Dermis blood vessel endothelial cell (primary cell): ENCODE data around the gene PRSS33. TPM values are rescaled to one million over a fixed set of nuclear protein-coding genes. Genes with fewer than 3 reads are reported as not detected.

Experiments
- DNase-seq: peaks from one replicate; pipeline ENCODE4 v3.0.0; 2010
- total RNA-seq: library from RNA; depleted of rRNA; stranded (reverse); fragments of >200 nt; gene quantifications from 2 replicates; pipeline ENCODE4 v1.2.3, GENCODE V29; 2014

PRSS33 gene
- total RNA-seq, 1 donor from 2014 or later: not detected

DNA sequence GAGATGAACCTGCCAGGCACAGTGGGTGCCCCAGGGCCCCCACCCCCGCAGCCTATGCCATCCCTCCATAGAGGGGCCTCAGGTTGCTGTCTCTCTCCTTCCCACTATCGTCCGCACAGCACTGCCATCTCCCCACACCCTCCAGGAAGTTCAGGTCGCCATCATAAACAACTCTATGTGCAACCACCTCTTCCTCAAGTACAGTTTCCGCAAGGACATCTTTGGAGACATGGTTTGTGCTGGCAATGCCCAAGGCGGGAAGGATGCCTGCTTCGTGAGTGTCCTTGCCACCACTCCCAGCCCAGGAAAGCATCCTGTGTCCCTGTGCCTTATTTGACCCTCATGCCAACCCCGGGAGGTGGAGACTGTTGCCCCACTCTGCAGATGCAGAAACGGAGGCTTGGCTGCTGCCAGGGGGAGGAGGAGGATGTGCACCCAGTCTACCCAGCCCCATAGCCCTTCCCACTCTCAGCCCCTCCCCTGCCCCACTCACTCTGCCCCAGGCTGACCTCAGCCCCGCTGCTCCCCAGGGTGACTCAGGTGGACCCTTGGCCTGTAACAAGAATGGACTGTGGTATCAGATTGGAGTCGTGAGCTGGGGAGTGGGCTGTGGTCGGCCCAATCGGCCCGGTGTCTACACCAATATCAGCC lies 33.6 kb upstream of the PRSS33 start:
- no peak for DNase-seq

DNA sequence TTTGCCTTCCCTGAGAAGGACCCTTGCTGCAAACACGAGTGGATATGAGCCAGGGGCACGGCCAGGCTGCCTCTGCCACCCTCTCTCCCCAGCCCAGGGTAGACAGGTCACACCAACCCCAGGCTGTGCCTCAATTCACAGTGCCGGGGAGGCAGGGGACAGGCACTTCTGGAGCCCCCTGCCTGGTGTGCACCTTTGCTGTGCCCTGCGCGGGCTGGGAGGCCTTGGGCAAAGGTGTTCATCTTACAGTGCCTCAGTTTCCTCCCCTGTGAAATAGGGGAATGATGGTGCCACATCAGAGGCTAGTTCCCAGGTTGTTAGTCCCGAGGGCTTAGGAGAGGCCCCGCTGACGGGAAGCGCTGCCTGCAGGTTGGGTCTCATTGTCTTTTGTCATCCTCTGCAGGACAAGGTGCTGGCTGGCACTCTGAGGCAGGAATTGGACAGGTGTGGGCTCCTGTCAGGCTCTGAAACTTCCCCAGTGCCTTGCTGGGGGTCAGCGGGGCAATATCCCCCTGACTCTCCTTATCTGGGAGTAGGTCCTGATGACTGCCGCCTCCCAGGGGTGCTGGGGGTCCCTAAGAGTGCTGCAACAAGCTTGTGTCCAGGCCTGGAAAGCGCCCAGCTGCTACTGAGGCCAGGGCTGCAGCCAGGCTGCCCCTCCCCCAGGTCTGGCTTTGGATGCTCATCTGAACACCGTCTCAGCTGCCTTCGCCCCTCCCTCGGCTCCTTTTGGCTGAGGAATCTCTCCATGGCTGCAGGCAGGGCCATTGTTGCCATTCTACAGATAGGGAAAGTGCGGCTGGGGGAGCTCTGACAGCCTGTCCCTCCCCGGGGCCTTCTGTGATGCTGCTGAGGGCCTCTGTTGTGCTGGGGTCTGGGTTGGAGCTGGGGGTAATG lies 32.8 kb upstream of the PRSS33 start:
- no peak for DNase-seq

DNA sequence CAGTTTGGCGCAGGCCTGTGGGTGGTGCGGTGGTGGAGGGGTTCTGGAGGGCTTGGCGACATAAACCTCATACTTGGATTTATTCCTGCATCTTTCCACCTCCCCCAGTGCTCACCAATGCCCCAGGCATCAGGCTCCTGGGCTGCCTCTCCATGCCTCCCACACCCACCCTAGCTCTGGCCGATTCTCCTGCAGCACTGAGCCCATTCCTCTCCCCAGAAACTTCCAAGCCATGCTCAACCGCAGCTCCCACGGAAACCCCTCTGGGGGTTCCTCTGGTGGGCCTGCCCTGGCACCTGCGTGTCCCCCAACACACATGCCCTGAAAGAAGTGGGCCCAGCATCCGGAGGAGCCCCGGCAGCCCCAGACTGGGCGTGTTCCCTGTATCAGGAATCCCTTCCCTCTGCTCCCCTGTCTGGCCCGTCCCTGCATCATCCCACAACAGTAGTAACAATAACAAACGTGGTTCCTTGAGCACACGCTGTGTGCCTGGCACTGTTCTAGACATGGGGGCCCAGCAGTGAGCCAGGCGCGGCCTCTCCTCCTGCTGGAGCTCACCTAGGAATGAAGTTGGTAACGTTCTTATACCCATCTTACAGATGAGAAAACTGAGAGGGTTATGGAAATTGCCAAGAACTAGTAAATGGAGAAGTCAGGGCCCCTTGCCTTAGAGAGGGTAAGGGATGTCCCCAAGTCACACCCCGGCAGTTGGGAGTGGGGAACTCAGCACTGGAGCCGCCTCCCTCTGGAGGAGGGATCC lies 32.0 kb upstream of the PRSS33 start:
- no peak for DNase-seq

DNA sequence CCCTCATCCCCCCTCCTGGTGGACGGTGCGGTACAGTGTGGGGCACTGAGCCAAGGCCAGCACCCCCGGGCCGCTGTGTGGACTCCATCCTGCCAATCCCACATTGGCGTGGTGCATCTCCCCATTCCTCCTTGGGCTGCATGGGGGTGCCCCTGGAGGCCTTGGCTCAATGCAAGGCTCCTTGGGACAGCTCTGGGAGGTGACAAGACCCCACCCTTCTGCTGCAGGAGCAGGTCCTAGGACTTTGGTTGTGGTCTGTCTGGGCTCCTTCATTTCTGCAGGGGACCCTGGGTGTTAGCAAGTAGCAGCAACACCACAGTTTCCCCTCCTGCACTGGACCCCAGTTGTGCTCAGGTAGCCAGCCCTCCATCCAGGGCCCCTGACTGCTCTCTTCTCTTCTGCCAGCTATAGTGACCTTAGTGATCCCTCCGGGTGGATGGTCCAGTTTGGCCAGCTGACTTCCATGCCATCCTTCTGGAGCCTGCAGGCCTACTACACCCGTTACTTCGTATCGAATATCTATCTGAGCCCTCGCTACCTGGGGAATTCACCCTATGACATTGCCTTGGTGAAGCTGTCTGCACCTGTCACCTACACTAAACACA lies 31.0 kb upstream of the PRSS33 start:
- DNase-seq: no peak

DNA sequence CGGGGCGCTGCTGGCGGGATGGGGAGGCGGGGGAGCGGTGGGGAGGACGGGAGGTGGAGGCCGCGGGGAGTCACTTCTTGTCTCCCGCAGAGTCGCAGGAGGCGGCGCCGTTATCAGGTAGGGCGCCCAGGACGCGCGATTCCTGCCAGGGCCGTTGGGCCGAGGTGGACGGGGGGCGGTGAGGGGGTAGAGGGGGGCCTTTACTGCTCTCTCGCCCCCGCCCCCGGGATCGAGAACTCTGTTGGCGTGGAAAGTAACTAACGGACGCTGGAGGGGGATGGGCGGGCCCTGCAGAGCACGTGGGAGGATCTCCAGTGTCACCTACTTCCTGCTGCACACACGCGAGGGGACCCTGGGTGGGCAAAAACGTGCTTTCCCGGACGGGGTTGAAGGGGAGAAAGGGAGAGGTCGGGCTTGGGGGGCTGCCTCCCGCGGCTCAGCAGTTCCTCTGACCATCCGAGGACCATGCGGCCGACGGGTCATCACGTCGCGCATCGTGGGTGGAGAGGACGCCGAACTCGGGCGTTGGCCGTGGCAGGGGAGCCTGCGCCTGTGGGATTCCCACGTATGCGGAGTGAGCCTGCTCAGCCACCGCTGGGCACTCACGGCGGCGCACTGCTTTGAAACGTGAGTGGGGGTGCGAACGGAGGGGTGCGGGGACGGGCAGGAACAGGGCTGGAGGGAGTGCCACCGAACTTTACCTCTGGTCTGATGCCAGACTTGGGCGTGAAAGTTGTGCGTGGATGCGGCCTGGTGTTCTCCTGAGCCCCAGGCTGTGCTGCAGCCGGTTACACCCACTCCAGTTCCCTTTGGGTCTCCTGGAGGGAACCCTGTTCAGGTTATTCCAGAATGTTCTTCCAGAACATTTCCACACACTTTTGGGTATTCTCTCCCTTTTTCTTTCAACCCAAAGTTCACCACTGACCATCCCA lies 30.2 kb upstream of the PRSS33 start:
- DNase-seq: no peak

DNA sequence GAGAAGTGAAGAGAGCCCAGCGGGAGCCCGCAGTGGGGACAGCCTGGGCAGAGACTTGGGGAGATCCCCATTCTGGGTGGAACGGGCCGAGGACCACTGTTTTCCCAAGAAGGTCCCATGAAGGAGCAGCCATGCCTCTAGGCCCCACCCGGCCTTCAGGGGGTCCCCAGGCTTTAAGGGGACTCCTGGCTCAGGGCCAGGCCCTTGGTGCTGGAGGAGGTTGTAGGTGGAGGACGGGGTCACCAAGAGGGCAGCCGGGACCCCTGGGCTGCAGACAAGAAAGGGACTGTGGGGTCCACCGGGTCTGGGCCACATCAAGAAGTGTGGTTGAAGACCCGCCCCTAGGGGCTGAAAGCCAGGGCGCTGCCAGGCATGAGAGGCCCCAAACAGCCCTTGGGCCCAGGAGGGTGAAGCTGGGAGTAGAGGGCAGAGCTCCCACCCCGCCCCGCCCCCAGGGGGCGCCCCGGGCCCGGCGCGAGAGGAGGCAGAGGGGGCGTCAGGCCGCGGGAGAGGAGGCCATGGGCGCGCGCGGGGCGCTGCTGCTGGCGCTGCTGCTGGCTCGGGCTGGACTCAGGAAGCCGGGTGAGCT lies 29.5 kb upstream of the PRSS33 start, which contains the start of gene PRSS21:
PRSS21 (plus strand) TSS at position 487 of the 589 bp plus-strand sequence; CDS start at position 519, 32 bp downstream.
- DNase-seq: no peak

DNA sequence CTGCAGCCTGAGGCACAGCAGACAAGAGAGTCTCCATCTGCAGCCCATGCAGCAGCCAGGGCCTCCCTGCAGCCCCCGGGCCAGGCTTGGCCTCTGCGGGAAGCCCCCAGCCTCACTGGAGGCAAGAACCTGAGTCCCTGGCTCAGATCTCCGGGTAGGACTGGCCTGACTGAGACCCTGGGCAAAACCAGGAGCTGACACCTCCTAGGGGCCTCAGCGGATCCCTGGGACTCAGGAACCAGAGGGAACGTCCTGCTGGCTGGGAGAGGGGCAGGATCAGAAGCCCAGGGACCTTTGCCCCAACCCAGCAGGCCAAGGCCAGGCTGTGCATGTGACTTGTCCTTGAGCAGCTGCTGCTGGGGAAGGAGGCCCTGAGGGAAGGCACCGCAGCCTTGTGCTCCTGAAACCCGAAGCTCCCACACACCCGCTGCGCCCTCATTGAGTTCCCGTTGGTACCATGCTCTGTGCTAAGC lies 28.0 kb upstream of the PRSS33 start:
- DNase-seq: no peak

DNA sequence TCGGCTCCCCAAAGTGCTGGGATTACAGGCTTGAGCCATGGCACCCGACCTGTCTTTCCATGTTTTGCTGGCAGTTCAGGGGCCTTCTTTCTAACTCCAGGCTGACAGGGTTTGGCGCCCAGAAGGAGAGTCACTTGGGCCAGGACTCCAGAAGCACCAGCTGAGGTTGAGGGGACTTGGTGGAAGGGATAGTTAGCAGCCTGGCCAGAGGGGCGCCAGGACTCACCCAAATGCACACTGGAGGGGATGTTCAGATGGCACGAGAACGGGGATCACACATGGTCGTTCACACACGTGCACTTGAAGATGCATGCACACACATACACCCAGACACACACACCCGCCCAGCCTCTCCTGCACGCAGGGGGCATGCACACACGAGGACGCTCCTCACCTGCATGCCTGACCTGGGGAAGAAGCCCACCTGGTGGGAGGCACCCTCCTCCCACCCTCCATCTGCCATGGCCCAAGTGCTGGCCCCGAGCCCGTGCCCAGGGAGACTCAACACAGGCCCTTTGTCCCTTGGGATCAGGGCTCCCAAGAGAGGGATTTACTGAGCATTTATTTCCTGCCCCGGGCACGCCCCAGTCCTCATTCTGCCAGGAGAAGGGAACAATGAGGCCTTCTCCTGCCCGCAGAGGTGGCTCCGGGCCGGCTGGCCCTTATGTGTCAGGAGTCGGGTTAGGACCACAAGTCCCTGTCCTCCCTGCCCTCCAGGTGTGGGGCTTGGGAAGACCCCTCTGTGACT lies 27.4 kb upstream of the PRSS33 start:
- DNase-seq: no peak

DNA sequence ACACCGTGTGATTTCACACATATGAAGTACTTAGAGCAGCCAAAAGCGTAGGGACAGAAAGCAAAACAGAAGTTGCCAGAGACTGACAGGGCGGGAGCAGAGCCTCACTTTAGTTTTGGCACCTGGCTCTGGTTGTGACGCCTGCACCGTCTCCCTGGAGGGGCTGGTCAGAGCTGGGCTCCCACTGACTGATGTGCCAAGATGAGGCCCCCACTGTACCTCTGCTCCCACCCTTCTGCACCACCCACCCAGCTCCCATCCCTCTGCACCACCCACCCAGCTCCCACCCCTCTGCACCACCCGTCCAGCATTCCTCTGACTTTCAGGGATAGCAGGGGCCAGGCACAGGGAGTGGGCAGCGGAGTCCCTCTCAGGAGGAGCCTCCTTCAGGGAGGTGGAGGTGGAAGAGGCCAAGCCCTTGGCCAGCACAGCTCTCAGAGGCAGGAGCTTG lies 26.4 kb upstream of the PRSS33 start:
- no peak for DNase-seq

DNA sequence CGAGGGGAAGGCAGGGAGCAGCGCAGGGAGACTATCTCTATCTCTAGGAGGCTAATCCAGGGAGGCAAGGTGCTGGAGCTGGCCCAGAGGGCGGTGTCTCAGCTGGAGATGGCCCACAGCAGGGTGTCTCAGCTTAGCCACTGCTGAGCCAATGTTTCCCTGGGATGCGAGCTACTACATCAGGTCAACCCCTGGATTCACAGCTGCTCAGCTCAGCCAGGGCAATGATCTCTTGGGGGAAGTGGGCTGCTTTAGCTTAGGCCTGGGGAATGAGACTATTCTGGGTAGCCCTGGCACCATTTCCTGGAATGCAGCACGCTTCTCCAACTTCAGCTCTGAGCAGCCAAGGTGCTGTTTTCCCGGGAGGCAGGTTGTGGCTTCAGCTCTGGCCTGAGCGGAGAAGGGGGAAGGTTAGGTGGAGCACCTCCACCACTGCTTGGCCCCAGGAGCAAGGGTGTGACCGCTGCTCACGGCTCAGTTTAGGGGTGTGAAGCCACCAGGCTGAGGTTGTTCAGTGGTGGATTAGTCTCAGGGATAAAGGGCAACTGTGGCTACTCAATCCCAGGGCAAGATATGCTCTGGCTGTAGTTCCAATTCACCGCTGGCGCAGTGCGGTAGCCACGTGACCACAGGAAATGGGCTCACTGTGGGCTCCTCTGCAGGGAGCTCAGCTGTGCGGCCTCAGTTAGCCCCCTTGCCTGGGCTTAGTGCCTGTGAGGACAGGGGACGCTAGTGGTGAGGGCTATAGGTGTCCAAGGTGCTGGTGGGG lies 24.5 kb upstream of the PRSS33 start:
- no peak for DNase-seq

DNA sequence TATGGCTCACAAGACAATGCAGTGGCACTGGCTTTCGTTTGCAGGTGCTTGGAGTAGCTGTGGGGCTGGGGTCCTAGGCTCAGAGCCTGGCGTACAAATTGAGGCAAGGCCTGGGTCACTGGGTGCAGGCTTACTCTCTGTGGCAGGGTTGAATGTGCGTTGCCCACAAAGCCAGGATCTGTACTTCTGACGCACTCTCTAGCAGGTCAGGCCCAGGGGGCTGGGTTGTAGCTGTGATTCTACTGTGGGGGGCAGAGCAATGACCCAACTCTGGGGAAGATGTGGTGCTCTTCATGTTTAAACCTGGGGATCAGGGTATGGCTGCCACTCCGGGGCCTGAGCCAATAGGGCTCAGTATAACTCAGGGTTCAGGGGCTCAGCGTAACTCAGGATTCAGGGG lies 23.3 kb upstream of the PRSS33 start:
- DNase-seq: no peak

DNA sequence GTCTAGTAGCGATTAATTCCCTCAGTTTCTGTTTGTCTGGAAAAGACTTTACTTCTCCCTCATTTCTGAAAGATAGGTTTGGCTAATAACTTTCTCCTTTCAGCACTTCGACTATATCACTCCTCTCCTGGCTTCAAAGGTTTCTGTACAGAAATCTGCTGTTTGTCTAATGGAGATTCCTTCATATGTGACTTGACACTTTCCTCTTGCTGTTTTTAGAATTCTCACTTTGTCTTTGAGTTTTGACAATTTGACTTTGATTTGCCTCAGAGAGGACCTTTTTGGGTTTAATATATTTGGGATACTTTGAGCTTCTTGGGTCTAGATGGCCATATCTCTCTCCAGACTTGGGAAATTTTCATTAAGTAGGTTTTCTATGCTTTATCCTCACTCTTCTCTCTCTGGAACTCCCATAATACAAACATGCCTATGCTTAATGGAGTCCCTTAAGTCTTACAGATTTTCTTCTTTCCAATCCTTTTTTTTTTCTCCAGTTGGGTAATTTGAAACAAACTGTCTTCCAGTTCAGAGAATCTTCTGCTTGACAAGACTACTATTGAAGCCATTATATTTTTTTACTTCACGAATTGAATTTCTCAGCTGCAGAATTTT lies 21.9 kb upstream of the PRSS33 start:
- no peak for DNase-seq

DNA sequence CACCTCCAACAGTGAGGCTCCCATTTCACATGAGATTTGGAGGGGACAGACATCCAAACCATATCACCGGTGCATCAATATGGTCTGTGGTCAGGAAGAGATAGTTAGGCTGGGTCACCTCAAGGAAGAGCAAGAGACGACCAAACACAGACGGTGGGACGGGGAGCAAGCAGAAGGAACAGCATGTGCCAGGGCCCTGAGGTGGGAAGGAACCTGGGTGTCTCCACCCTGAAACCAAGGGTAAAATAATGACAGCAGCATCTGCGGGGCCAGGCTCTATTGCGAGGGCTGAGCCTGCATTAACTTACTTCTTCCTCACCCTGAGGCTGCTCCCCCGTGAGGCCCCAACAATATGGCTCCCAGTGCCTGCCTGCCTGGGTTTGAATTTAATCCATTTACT lies 20.8 kb upstream of the PRSS33 start:
- DNase-seq: no peak

DNA sequence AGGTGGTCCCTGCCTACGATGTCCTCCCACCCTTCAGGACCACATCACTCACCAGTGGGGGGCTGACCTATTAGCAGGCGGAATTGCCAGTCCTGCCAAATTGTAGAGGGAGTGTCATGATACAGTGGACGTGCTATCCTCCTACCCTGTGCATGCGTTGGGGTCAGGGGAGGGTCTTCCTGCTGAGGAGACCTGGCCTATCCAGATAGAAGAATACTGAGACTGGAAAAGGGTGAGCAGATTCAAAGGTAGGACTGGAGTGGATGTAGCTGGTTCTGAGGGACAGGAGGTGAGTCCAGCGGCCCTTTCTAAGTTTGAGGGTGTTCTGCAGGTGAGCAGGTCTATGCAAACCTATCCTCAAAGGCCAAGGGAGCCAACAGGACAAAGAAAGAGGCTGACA lies 18.9 kb upstream of the PRSS33 start:
- DNase-seq: no peak

DNA sequence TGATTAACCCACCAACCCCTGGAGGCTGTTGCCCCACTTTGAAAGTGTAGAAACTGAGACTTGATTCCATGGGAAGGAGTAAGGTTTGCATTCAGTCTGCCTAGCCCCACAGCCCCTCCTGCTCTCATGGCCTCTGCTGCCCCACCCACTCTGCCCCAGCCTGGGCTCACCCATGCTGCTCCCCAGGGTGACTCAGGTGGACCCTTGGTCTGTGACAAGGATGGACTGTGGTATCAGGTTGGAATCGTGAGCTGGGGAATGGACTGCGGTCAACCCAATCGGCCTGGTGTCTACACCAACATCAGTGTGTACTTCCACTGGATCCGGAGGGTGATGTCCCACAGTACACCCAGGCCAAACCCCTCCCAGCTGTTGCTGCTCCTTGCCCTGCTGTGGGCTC lies 17.4 kb upstream of the PRSS33 start:
- DNase-seq: no peak

DNA sequence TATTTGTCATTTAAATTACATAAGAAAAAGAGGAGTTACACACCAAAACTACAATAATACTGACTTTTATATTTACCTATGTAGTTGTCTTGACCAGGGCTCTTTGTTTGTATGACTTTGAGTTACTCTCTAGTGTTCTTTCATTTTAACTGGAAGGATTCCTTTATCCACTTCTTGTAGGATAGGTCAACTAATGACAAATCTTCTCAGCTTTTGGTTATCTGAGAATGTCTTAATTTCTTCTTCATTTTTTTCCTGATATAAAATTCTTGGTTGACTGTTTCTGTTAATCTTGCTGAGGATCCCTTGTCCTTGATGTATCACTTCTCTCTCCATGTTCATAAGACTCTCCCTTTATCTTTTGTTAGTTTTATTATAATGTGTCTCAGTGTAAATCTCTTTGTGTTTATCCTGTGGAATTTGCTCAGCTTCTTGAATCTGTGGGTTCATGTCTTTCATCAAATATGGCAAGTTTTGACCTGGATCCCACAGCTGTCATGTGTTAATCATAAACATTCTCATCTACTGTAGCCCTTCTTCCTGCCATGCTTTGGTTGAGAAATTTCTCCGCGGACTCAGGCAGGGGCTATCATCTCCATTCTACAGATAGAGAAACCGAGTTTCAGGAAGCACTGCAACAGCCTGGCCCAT lies 16.3 kb upstream of the PRSS33 start:
- DNase-seq: no peak

DNA sequence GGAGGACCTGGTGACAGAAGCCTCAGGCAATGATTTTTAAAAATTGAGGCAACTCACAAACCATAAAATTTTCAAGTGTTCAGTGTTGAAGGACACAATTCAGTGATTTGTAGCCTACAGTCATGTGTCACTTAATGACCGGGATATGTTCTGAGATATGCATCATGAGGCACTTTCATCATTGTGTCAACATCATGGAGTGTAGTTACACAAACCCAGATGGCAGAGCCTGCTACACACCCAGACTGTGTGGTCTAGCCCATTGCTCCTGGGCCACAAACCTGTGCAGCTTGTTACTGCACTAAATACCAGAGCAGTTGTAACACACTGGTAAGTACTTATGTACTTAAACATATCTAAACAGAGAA lies 12.5 kb upstream of the PRSS33 start:
- no peak for DNase-seq

DNA sequence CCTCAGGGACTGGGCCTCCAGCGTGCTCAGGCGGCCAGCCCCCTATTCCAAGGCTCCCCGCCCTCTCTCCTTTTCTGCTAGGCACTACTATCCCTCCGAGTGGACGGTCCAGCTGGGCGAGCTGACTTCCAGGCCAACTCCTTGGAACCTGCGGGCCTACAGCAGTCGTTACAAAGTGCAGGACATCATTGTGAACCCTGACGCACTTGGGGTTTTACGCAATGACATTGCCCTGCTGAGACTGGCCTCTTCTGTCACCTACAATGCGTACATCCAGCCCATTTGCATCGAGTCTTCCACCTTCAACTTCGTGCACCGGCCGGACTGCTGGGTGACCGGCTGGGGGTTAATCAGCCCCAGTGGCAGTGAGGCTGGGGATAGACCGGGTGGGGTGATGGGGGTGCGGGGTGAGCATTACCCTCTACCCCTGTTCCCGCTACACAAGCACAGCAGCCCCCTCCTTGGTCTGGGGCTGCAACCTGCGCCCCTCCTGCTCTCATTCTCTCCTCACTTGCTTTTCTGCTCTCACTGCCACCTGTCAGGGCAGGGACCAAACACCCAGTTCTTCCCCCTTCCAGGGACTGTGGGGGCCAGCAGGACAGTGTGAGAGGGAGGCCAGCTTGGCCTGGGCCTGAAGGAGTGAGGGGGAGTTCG lies 12.0 kb upstream of the PRSS33 start:
- DNase-seq: no peak
